KMS-11 (cell line): ENCODE data around the gene FHIP1B.

Source experiments
- H2AFZ ChIP-seq: fragments of 200-600 bp; sonication (generic); 2 replicates; pipeline ENCODE4 v1.6.1; 2016; ENCODE audit warnings: antibody characterized with exemption, mixed run types, low read depth
- H3K27ac ChIP-seq: fragments of 200-600 bp; sonication (generic); 2 replicates; pipeline ENCODE4 v1.6.1; 2016; ENCODE audit warnings: mild to moderate bottlenecking, mixed run types
- H3K27me3 ChIP-seq: fragments of 200-600 bp; sonication (generic); 2 replicates; pipeline ENCODE4 v1.6.1; 2017; ENCODE audit warnings: mild to moderate bottlenecking, low read depth, mixed run types, moderate library complexity; ENCODE audit not compliant: insufficient read depth
- H3K36me3 ChIP-seq: fragments of 200-600 bp; sonication (generic); 2 replicates; pipeline ENCODE4 v1.6.1; 2017; ENCODE audit warnings: mild to moderate bottlenecking, mixed run types; ENCODE audit not compliant: insufficient read depth
- H3K4me1 ChIP-seq: fragments of 200-600 bp; sonication (generic); 2 replicates; pipeline ENCODE4 v1.6.1; 2016; ENCODE audit warnings: mild to moderate bottlenecking, low read depth, mixed run types; ENCODE audit not compliant: poor library complexity, severe bottlenecking
- H3K4me2 ChIP-seq: fragments of 200-600 bp; sonication (generic); 2 replicates; pipeline ENCODE4 v1.7.0; 2016; ENCODE audit warnings: mild to moderate bottlenecking, mixed run types
- H3K4me3 ChIP-seq: fragments of 200-600 bp; sonication (generic); IDR thresholded peaks from 2 replicates; pipeline ENCODE4 v1.6.1; 2017; ENCODE audit warnings: low read depth, low read length, mixed read lengths; ENCODE audit not compliant: insufficient read depth
- H3K79me2 ChIP-seq: fragments of 200-600 bp; sonication (generic); 2 replicates; pipeline ENCODE4 v1.6.1; 2016; ENCODE audit warnings: low read depth, mixed run types; ENCODE audit not compliant: insufficient read depth
- H3K9ac ChIP-seq: fragments of 200-600 bp; sonication (generic); 2 replicates; pipeline ENCODE4 v1.6.1; 2016; ENCODE audit warnings: mild to moderate bottlenecking, mixed run types
- H4K20me1 ChIP-seq: fragments of 200-600 bp; sonication (generic); 2 replicates; pipeline ENCODE4 v1.6.1; 2016; ENCODE audit warnings: mild to moderate bottlenecking, mixed run types; ENCODE audit not compliant: insufficient read depth
- TF ChIP-seq, protein P1 (sequence below): fragments of 200-600 bp; sonication (generic); conservative IDR thresholded peaks from 2 replicates; pipeline ENCODE4 v1.6.1; 2017; ENCODE audit warnings: low read depth, mild to moderate bottlenecking, antibody characterized with exemption, low read length, moderate library complexity, mixed read lengths

Gene FHIP1B

DNA sequence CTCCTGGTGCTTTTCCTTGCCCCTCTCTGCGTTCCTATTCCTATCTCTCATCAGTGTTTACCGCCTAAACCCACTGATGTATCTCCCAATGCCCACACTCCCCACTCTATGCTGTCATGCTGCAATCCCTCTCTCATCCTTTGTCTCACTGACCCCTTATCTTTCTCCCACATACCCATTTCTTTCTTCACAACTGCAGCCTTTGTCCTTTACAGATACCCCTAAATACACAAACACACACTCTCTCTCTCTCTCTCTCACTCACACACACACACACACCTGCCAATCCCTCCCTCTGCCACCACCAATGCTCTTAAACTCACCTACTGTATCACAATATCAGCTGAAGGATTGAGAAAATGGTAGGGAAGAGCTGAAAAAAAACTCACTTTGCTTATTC lies 59.0 kb downstream of the FHIP1B start:
- TF ChIP-seq, protein P1, sequence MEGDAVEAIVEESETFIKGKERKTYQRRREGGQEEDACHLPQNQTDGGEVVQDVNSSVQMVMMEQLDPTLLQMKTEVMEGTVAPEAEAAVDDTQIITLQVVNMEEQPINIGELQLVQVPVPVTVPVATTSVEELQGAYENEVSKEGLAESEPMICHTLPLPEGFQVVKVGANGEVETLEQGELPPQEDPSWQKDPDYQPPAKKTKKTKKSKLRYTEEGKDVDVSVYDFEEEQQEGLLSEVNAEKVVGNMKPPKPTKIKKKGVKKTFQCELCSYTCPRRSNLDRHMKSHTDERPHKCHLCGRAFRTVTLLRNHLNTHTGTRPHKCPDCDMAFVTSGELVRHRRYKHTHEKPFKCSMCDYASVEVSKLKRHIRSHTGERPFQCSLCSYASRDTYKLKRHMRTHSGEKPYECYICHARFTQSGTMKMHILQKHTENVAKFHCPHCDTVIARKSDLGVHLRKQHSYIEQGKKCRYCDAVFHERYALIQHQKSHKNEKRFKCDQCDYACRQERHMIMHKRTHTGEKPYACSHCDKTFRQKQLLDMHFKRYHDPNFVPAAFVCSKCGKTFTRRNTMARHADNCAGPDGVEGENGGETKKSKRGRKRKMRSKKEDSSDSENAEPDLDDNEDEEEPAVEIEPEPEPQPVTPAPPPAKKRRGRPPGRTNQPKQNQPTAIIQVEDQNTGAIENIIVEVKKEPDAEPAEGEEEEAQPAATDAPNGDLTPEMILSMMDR: no peak
- Histone ChIP-seq H3K4me2 (no peak overlapping the region), H3K27ac (no peak overlapping the region), H3K4me3 (no peak overlapping the region), H3K36me3 (no peaks in the 10 kb centered on the region), H3K9ac (no peak overlapping the region), H3K27me3 (no peaks in the 10 kb centered on the region), H3K79me2 (no peaks in the 10 kb centered on the region), H2AFZ (no peak overlapping the region), H4K20me1 (no peaks in the 10 kb centered on the region), H3K4me1 (no peaks in the 10 kb centered on the region)

DNA sequence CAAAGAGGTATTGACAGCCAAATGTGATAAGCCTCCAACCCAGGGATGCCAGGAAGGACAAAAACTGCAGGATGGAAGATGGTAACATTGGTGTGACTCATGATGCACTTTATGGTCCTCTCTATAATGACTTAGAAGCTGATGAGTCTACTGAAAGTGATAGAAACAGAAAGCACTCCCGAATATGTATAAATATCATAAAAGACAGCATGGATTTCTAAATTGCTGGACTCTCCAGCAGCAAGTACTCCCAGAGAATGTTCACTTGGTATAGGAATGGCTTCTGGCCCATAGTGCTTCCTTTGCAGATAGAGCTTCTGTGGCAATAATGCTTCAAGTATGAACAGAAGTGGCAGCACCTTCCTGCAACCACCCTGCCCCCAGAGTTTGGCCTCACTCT lies 64.2 kb downstream of the FHIP1B start, which contains the start of gene OR52B2:
OR52B2 (minus strand) TSS at position 101 of the 400 bp plus-strand sequence; CDS start at position 101, 0 bp downstream.
- no peak within 1 kb of the TSS for H3K9ac ChIP-seq
- TF ChIP-seq, protein P1: no peak
- no peaks in the 10 kb centered on the region for H3K36me3 ChIP-seq
- H3K4me2 ChIP-seq: no peak within 1 kb of the TSS
- H3K4me1 ChIP-seq: no peaks in the 10 kb centered on the region
- no peaks in the 10 kb centered on the region for H3K79me2 ChIP-seq
- no peak within 1 kb of the TSS for H3K27ac ChIP-seq
- no peak within 1 kb of the TSS for H2AFZ ChIP-seq
- no peaks in the 10 kb centered on the region for H3K27me3 ChIP-seq
- H3K4me3 ChIP-seq: no peak within 1 kb of the TSS
- H4K20me1 ChIP-seq: no peaks in the 10 kb centered on the region
